Measurements from ENCODE around the gene TENM3.

The TENM3 gene

DNA sequence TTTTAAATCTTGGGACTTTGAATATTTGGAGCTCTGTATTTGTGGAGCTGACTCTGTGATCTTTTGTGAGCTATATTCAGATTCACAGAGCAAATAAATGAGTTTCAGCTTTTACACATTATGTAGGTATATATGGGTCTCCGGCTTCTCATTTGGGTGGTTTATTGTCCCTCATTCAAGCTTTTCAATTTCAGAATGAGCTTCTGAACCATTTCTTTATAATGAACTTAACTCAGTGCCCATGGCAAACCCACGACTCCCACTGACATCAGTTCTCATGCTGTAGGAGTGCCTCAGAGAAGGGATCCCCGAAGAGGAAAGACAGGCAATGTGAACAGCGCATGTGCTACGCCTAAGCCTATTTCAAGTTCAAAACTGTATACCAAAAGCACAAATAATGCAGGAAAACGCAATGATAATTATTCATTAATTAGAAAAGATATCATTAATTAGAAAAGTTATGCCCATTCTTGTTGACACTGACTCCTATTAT is 517.4 kb downstream of the TENM3 start:
- DNase-seq: no peak

GRCh38 chr4:182764137-182764536 is 520.9 kb downstream of the TENM3 start:
- no peak for DNase-seq

GRCh38 chr4:182764642-182765041 is 521.4 kb downstream of the TENM3 start:
- DNase-seq: no peak

- no peak for DNase-seq
These were observed 523.0 kb downstream of the TENM3 start for GRCh38 chr4:182765987-182766856.

DNA sequence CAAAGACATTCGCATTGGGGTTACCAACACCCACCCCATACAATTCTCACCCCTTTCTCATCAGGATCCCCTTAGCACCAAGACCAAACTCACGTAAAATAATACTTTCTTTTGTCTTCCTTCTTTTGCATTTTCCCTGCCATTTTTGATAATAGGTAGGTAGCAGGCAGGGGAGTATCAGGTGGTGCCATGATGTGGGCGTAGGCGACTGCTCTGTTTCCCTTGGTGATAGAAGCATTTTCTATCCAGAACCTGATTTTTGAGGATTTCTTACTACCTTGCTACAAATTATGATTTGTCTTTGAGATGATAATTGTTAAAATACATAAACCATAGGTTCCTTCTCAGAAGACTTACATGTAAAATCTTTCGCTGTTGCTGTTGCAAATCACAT is 523.7 kb downstream of the TENM3 start:
- no peak for DNase-seq

DNA sequence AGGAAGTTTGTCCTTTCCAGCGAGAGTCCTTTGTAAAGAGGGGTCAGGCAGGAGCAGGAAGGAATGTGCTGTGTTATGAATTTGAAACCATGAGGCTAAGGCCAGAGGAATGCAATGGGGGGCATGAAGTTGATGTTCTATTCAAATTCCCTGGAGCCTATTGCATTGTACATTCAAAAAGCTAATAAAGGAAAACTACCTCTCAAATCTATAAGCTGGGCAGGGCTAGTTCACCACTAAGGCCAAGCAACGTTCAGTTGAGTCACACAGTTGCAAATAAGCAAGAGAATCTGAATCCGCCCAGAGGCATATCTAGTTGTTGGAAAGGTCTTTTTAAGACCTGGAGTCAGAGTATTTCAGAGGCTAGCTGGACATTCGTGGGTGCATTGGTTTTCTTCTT is 525.6 kb downstream of the TENM3 start:
- DNase-seq: no peak

GRCh38 chr4:182770259-182770995 is 527.2 kb downstream of the TENM3 start:
- DNase-seq: no peak

- DNase-seq: no peak
These were observed 527.9 kb downstream of the TENM3 start for GRCh38 chr4:182770996-182771514.

- DNase-seq: no peak
These were observed 531.9 kb downstream of the TENM3 start for GRCh38 chr4:182775075-182775474.

DNA sequence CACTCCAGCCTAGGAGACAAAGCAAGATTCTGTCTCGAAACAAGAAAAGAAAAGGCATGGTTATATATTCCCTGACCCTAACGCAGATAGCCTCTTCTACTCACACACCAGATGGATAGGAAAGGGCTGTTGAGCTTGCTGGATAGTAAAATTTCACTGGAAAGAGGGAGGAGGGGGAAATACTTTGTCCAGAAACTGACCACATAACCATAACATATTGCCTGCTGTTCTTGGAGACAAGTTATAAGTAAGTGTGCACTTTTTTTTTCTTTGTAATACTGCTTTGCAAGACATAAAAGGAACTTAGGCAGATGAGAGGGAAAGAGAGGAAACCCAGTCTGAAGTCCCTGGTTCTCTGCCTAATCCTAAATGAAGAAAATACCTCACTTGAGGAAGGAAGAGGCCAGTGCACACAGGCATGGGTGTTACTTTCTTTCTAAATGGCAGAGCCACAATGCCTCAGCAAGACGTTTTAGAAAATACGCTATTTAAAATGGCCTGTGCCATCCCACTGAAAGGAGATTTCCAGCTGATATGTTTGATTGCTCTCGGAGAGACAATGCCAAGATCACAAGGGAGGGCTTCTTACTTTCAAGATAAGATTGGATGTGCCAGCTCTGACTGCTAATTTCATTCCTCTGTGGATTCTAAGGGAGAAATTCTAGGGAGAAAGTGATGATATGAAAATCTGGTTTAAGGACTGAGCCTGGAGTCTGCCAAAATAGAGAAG is 533.3 kb downstream of the TENM3 start:
- no peak for DNase-seq

DNA sequence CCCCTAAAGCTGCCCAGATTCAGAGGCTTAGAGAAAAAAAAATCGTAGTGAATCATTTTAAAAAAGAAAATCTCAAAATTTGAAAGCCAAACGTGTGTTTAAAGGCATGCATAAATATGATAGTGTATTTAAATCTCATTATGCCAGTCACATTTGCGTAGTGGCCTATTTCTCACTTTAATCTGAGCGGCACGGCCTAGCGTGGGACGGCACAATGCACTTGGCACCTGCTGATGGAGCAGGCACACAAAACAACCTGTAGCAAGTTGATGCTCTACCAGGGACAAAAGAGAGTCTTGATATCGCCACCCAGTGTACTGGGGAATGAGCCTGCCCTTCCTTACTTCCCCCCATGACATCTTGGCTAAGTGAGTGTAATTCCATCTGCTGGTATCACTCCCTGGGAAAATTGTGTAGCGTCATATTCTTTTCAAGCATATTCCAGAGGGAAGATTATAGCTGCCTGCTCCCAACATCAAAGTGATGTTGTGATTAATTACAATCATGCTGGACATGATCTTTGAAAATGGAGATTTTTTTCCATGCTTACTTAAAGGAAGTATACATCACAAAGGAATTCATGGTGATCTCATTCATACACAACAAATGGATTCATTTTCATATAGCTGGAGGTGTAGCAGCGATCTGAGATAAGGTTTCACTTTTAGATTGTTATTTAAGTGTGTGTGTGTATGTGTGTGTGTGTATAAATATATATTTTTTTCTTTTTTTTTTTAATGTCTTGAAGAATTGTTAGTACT is 535.2 kb downstream of the TENM3 start:
- no peak for DNase-seq

DNA sequence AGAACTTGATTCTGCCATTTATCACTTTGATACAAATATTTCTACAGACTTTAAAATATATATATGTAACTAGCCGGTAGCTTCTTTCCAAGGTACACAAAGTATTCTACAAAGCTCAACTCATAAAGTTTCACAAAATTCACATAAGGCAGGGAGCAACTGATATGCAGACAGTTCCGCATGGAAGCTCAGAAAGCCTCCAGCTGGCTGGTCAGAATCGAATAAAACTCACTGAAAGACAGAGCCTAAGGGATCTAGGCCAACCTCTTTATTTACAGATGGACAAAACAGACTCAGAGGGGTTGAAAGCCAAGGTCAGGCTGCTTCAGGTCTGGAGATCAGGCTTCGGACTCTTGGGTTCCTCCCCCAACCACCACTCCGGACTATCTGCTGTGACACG is 543.8 kb downstream of the TENM3 start:
- no peak for DNase-seq

- no peak for DNase-seq
These were observed 545.0 kb downstream of the TENM3 start for GRCh38 chr4:182788201-182788600.

GRCh38 chr4:182789529-182789928 is 546.3 kb downstream of the TENM3 start:
- DNase-seq: no peak

DNA sequence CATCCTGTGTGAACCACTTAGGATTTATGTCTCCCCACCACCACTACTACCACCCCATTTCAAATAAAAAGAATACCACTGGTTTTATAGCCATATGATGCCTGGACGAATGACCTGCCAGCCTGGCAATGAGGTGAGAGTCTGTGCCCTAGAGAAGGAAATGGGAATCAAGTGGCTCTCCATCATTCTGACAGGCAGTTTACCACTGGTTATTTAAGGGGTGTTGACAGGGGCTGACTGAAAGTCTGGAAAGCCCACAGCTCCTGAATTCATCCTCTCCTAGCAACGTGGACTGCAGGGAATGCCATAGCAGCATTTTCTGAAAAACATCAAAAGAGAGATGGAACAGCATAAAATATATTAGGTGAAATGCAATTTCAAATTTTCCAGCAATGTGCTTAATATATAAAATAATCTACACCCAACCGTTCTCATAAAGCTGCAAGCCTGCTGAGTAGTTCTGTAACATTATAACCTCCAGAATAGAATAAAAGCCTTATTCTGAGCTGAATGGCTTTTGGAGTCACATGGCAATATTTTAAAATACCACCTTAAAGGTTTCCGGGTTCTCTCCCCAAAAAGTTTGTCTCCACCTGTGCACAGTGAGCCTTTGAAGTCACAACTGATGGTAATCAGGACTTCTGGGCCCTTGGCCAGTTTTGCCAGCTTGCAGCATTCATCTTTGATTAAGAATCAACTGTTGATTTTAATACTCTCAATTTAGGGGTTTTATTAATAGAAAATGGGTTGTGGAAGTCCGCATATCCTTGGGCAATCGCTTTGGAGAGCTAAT is 552.4 kb downstream of the TENM3 start:
- no peak for DNase-seq

DNA sequence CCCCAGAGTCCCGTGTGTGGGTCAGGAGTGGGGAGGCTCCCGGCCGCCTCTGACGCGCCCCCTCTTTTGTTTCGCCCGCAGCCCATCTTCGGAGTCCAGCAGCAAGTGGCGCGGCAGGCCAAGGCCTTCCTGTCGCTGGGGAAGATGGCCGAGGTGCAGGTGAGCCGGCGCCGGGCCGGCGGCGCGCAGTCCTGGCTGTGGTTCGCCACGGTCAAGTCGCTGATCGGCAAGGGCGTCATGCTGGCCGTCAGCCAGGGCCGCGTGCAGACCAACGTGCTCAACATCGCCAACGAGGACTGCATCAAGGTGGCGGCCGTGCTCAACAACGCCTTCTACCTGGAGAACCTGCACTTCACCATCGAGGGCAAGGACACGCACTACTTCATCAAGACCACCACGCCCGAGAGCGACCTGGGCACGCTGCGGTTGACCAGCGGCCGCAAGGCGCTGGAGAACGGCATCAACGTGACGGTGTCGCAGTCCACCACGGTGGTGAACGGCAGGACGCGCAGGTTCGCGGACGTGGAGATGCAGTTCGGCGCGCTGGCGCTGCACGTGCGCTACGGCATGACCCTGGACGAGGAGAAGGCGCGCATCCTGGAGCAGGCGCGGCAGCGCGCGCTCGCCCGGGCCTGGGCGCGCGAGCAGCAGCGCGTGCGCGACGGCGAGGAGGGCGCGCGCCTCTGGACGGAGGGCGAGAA is 556.5 kb downstream of the TENM3 start:
- DNase-seq: no peak

GRCh38 chr4:182800216-182800515 is 557.0 kb downstream of the TENM3 start:
- no peak for DNase-seq

GRCh38 chr4:182801636-182802035 is 558.4 kb downstream of the TENM3 start:
- DNase-seq: no peak

DNA sequence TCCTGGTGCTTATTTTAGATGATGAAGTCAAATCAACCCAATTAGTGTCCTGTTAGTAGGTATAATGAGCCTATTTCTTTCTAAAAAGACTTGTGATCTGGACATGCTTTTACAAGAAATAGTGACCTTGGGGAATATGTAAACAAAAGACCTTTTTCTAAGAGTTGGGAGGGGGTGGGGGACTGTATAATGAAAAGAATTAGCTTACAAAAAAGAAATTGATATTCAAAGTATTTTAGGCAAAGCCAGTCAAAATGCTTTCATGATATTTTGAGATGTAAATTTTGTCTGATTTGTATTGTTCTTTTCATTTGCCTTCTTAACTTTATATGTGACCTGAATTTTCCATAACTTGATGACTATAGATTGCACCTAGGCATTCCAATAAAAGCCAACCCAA is 559.4 kb downstream of the TENM3 start:
- no peak for DNase-seq

DNA sequence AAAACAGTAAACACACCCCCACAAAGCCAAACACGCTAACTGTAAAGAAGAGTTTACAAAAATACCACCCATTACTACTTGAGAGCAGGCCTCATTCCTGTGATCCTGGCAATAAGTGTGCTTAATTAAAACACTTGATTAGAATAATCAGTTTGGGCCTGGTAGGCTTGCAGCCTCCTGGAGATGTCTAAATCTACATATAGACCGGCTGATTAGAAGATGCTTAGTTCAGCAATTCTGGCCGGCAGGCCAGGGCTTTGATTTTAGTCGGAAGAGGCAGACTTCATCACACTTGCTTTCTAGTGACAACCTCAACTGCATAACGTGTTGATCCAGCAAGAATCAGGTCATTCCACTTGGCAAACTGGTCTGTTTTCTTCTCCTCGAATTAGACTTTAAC is 560.0 kb downstream of the TENM3 start:
- DNase-seq: no peak

DNA sequence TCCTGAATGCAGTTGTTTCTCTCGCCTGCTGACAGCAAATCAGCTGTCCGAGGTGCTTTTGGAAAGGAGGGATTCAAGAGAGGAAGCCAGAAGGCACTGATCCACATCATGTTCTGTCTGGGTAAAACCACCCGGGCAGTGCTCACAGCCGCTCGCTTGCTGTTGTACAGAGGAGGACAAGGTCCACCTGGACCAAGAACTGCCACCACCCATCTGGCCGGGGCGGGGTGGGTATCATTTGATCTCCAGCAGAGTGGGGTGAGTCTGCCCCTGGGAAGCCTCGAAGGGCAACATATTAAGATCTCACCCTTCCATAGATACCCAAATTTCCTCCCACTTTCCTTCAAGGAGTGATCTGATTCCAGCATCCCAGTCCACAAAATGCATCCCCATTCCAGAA is 560.9 kb downstream of the TENM3 start:
- DNase-seq: no peak
